H1 (cell line): ENCODE measurements around the gene TRIM29. TPM values are rescaled to one million over a fixed set of nuclear protein-coding genes. Genes with fewer than 3 reads are reported as not detected.
A peak's percentile ranks its signal among the peaks of the same experiment; 100 is the strongest.

Source experiments
- BACH1 ChIP-seq: IDR thresholded peaks from 2 replicates; pipeline ENCODE4 v1.6.1; 2012; ENCODE audit warnings: low read length, improper control_type of control experiment
- BRCA1 ChIP-seq: IDR thresholded peaks from 2 replicates; pipeline ENCODE4 v1.6.1; 2012; ENCODE audit warnings: low read depth, low read length, improper control_type of control experiment
- CHD2 ChIP-seq: IDR thresholded peaks from 2 replicates; pipeline ENCODE4 v1.6.1; 2012; ENCODE audit warnings: low read length, improper control_type of control experiment
- CHD7 ChIP-seq: fragments of 300-600 bp; sonication (generic); IDR thresholded peaks from 2 replicates; pipeline ENCODE4 v1.7.1; 2012; ENCODE audit warnings: low read length, moderate library complexity, mild to moderate bottlenecking, inconsistent platforms; ENCODE audit not compliant: insufficient replicate concordance
- CTCF ChIP-seq, 3 experiments: IDR thresholded peaks; 1 replicate in 2 of 3; 2 replicates in 1 of 3; pipeline versions ENCODE4 v1.5.1 to v1.6.1; 2011; ENCODE audit warnings: low read length in 3 of 3, mild to moderate bottlenecking in 3 of 3, inconsistent platforms in 2 of 3, low read depth in 1 of 3, moderate library complexity in 1 of 3; ENCODE audit not compliant: insufficient read depth in 1 of 3; ENCODE audit errors: control extremely low read depth in 1 of 3
- HDAC6 ChIP-seq: IDR thresholded peaks from one replicate; pipeline ENCODE4 v1.7.1; 2012; ENCODE audit warnings: low read depth, mild to moderate bottlenecking, inconsistent platforms, low read length, moderate library complexity
- RAD21 ChIP-seq, 2 experiments: IDR thresholded peaks in 1 of 2; conservative IDR thresholded peaks in 1 of 2; 2 replicates each; pipeline ENCODE4 v1.6.1; 2011; ENCODE audit warnings: low read depth in 2 of 2, low read length in 2 of 2, improper control_type of control experiment in 1 of 2, inconsistent platforms in 1 of 2, mild to moderate bottlenecking in 1 of 2, moderate library complexity in 1 of 2
- SIRT6 ChIP-seq: IDR thresholded peaks from one replicate; pipeline ENCODE4 v1.7.1; 2012; ENCODE audit warnings: low read length, inconsistent platforms
- polyA plus RNA-seq, 7 experiments: library from polyadenylated mRNA; depleted of rRNA in 3 of 7; stranded (reverse) in 5 of 7; unstranded in 2 of 7; fragments of >200 nt in 5 of 7; fragments of 200-250 nt in 2 of 7; gene quantifications; 1 replicate in 5 of 7; 2 replicates in 1 of 7; 4 replicates in 1 of 7; pipeline versions ENCODE4 v1.2.1 to v1.2.3, GENCODE V29; 2011 to 2013; ENCODE audit warnings: missing spikeins in 2 of 7, mixed read lengths in 2 of 7
- total RNA-seq: library from RNA; stranded (reverse); fragmentation: NEBNext Ultra II Directional; extraction: Animal tissue kit (Norgen Biotek cat#: 25700); gene quantifications from 2 replicates; pipeline ENCODE4 v1.2.1, GENCODE V29; 2021

TRIM29 gene
- total and polyA plus RNA-seq, 2 of the 8 experiments (the other 6 are each of a cell fraction or from before 2014, with no cell fraction given), result 0.17 to 0.43 TPM

- TF ChIP-seq CHD7 (no peak), HDAC6 (no peak), CHD2 (no peak), RAD21 (IDR thresholded peaks at IDR 0.05 in 1 of 2, conservative IDR thresholded peaks at IDR 0.05 in 1 of 2; ENCODE audit: low read depth in 2 of 2, low read length in 2 of 2) (peak; percentile 49 to 64), BRCA1 (no peak), BACH1 (no peak), CTCF (IDR thresholded peaks at IDR 0.05; ENCODE audit: control extremely low read depth in 1 of 3, insufficient read depth in 1 of 3, low read depth in 1 of 3, low read length in 3 of 3) (peak; percentile 58 to 83 (median 64)), SIRT6 (no peak)
Observed at GRCh38 chr11:120182790-120183491, 45.0 kb upstream of the TRIM29 start (continued).
